Dermis blood vessel endothelial cell (primary cell): ENCODE data around the gene CASK. TPM values are rescaled to one million over a fixed set of nuclear protein-coding genes. Genes with fewer than 3 reads are reported as not detected.
"Not testable (repeated sequence)": the region's sequence is repeated elsewhere in the genome, so short reads cannot be mapped to it uniquely, and the experiment has no call there.

Source experiments
- DNase-seq: peaks from one replicate; pipeline ENCODE4 v3.0.0; 2010
- total RNA-seq: library from RNA; depleted of rRNA; stranded (reverse); fragments of >200 nt; gene quantifications from 2 replicates; pipeline ENCODE4 v1.2.3, GENCODE V29; 2014

The CASK gene
- total RNA-seq, 1 donor from 2014 or later: 51.1 TPM

GRCh38 chrX:41556958-41557357 lies 366.4 kb downstream of the CASK start:
- no peak for DNase-seq

GRCh38 chrX:41553688-41554087 lies 369.7 kb downstream of the CASK start:
- peak; percentile 2 for DNase-seq

GRCh38 chrX:41548411-41548810 lies 374.9 kb downstream of the CASK start:
- DNase-seq: no peak

GRCh38 chrX:41543668-41544067 lies 379.7 kb downstream of the CASK start:
- DNase-seq: no peak

GRCh38 chrX:41543025-41543424 lies 380.3 kb downstream of the CASK start:
- no peak for DNase-seq

GRCh38 chrX:41542536-41542935 lies 380.8 kb downstream of the CASK start:
- DNase-seq: no peak

- DNase-seq: no peak
Observed at GRCh38 chrX:41542135-41542534, 381.2 kb downstream of the CASK start.

- no peak for DNase-seq
Observed at GRCh38 chrX:41541386-41541785, 382.0 kb downstream of the CASK start.

GRCh38 chrX:41538707-41539106 lies 384.6 kb downstream of the CASK start:
- no peak for DNase-seq

- no peak for DNase-seq
Observed at GRCh38 chrX:41530085-41530484, 393.3 kb downstream of the CASK start.

GRCh38 chrX:41529221-41529620 lies 394.1 kb downstream of the CASK start:
- DNase-seq: no peak

- DNase-seq: no peak
Observed at GRCh38 chrX:41528784-41529183, 394.6 kb downstream of the CASK start.

- peak; percentile 8 for DNase-seq
Observed at GRCh38 chrX:41526925-41527324, 396.4 kb downstream of the CASK start.

- no peak for DNase-seq
Observed at GRCh38 chrX:41526271-41526670, 397.1 kb downstream of the CASK start.

- no peak for DNase-seq
Observed at GRCh38 chrX:41522671-41523070, 400.7 kb downstream of the CASK start.

GRCh38 chrX:41522081-41522480 lies 401.3 kb downstream of the CASK start:
- DNase-seq: no peak

- no peak for DNase-seq
Observed at GRCh38 chrX:41519468-41519867, 403.9 kb downstream of the CASK start.

GRCh38 chrX:41518841-41519220 lies 404.5 kb downstream of the CASK start:
- DNase-seq: no peak

- no peak for DNase-seq
Observed at GRCh38 chrX:41518127-41518840, 405.1 kb downstream of the CASK start.

GRCh38 chrX:41516999-41517765 lies 406.2 kb downstream of the CASK start:
- DNase-seq: no peak

- no peak for DNase-seq
Observed at GRCh38 chrX:41516456-41516855, 406.9 kb downstream of the CASK start.

GRCh38 chrX:41515376-41515775 lies 408.0 kb downstream of the CASK start:
- no peak for DNase-seq

GRCh38 chrX:41514179-41514578 lies 409.2 kb downstream of the CASK start:
- DNase-seq: no peak

- not testable (repeated sequence) for DNase-seq
Observed at GRCh38 chrX:41512853-41513252, 410.5 kb downstream of the CASK start.
